ENCODE data around the gene ZFP2.

DNA sequence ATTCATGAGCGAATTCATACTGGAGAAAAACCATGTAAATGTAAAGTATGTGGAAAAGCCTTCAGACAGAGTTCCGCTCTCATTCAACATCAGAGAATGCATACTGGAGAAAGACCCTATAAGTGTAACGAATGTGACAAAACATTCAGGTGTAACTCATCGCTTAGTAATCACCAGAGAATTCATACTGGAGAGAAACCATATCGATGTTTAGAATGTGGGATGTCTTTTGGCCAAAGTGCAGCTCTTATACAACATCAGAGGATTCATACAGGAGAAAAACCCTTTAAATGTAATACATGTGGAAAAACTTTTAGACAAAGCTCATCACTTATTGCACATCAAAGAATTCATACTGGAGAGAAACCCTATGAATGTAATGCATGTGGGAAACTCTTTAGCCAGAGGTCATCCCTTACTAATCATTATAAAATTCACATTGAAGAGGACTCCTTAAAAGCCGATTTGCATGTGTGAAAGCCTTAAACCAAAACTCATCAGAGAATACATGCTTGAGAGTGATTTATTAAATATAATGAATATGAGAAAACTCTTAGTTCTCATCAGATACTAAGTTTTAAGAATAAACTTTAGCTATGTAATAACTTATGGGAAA is 11.8 kb upstream of the ZFP2 start:
- TF ChIP-seq POLR2A (IDR thresholded peaks at IDR 0.05) = no peak
- TF ChIP-seq, protein P1, sequence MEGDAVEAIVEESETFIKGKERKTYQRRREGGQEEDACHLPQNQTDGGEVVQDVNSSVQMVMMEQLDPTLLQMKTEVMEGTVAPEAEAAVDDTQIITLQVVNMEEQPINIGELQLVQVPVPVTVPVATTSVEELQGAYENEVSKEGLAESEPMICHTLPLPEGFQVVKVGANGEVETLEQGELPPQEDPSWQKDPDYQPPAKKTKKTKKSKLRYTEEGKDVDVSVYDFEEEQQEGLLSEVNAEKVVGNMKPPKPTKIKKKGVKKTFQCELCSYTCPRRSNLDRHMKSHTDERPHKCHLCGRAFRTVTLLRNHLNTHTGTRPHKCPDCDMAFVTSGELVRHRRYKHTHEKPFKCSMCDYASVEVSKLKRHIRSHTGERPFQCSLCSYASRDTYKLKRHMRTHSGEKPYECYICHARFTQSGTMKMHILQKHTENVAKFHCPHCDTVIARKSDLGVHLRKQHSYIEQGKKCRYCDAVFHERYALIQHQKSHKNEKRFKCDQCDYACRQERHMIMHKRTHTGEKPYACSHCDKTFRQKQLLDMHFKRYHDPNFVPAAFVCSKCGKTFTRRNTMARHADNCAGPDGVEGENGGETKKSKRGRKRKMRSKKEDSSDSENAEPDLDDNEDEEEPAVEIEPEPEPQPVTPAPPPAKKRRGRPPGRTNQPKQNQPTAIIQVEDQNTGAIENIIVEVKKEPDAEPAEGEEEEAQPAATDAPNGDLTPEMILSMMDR (IDR thresholded peaks at IDR 0.05) = no peak

Measured in adrenal gland (tissue), 5 donors.